Amygdala (tissue), 56 donors: ENCODE data around the gene MICAL2.

Source experiments
- DNase-seq, 56 donors: peaks; one replicate each; lab custom pipeline; 2025; lab: John Stamatoyannopoulos, UW

The MICAL2 gene

GRCh38 chr11:12238420-12238819 is 128.0 kb downstream of the MICAL2 start:
- no peak for DNase-seq

GRCh38 chr11:12239396-12239795 is 129.0 kb downstream of the MICAL2 start:
- no peak for DNase-seq

GRCh38 chr11:12239804-12240371 is 129.5 kb downstream of the MICAL2 start:
- DNase-seq: no peak

GRCh38 chr11:12240677-12241076 is 130.3 kb downstream of the MICAL2 start:
- no peak for DNase-seq

GRCh38 chr11:12241401-12241800 is 131.0 kb downstream of the MICAL2 start:
- no peak for DNase-seq

- no peak for DNase-seq
Observed at GRCh38 chr11:12241971-12242672, 131.7 kb downstream of the MICAL2 start.

- DNase-seq: no peak
Observed at GRCh38 chr11:12242966-12243365, 132.6 kb downstream of the MICAL2 start.

GRCh38 chr11:12243486-12243885 is 133.1 kb downstream of the MICAL2 start:
- peak in 8 of 56 donors; percentile 20 to 43 (median 29) for DNase-seq

- peak in 17 of 56 donors; percentile 10 to 67 (median 35) for DNase-seq
Observed at GRCh38 chr11:12243911-12244550, 133.6 kb downstream of the MICAL2 start.

- peak in 9 of 56 donors; percentile 6 to 58 (median 20) for DNase-seq
Observed at GRCh38 chr11:12245091-12245490, 134.7 kb downstream of the MICAL2 start.

GRCh38 chr11:12245549-12246016 is 135.2 kb downstream of the MICAL2 start:
- DNase-seq: no peak

GRCh38 chr11:12246147-12246546 is 135.8 kb downstream of the MICAL2 start:
- DNase-seq: no peak

GRCh38 chr11:12246989-12247388 is 136.6 kb downstream of the MICAL2 start:
- no peak for DNase-seq

- no peak for DNase-seq
Observed at GRCh38 chr11:12247543-12248254, 137.3 kb downstream of the MICAL2 start.

- DNase-seq: peak in 45 of 56 donors; percentile 10 to 79 (median 49)
Observed at GRCh38 chr11:12248330-12248729, 137.9 kb downstream of the MICAL2 start.

GRCh38 chr11:12249590-12250260 is 139.3 kb downstream of the MICAL2 start:
- DNase-seq: peak in 1 of 56 donors; percentile 15

GRCh38 chr11:12251666-12252560 is 141.5 kb downstream of the MICAL2 start:
- DNase-seq: peak in 2 of 56 donors; percentile 11 to 21

- DNase-seq: no peak
Observed at GRCh38 chr11:12253843-12254281, 143.5 kb downstream of the MICAL2 start.

GRCh38 chr11:12258451-12258850 is 148.1 kb downstream of the MICAL2 start:
- no peak for DNase-seq
